ENCODE data around the gene COL6A2. TPM values are rescaled to one million over a fixed set of nuclear protein-coding genes. Genes with fewer than 3 reads are reported as not detected.

The COL6A2 gene
- total RNA-seq, 1 experiment from 2014 or later, result 111 TPM

DNA sequence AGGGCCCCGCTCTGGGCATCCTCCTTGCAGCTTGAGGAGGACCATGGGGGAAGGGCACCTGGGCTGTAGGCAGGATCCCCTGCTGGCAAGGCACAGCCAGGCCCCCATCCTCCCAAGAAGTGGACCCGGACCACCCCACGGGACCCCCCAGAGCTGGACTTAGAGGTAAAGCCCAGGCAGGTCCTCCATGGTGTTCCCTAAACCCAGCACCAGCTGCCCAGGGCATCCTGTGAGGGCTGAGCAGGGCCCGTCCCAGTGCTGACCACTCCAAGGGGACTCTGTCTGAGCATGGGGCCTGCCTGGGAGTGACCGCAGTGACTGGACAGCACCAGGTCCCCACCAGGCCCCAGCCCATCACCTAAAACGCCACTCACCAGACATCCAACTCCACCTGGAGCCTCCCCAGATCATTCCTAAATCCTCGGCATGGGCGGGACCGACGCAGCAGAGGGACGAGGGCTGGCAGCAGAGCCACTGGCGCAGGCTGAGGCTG is 21.3 kb downstream of the COL6A2 start:
- Mint-ChIP-seq H3K4me1 (no peaks in the 10 kb centered on the region), H3K9me3 (peaks cover 6% of the 10 kb centered on the region; the same call in 1 of the 2 replicates), H3K4me3 (no peak overlapping the region), H3K36me3 (peaks cover 20% of the 10 kb centered on the region), H3K27ac (no peak overlapping the region), H3K27me3 (ENCODE audit: low read depth) (no peaks in the 10 kb centered on the region)
- TF ChIP-seq, protein P1, sequence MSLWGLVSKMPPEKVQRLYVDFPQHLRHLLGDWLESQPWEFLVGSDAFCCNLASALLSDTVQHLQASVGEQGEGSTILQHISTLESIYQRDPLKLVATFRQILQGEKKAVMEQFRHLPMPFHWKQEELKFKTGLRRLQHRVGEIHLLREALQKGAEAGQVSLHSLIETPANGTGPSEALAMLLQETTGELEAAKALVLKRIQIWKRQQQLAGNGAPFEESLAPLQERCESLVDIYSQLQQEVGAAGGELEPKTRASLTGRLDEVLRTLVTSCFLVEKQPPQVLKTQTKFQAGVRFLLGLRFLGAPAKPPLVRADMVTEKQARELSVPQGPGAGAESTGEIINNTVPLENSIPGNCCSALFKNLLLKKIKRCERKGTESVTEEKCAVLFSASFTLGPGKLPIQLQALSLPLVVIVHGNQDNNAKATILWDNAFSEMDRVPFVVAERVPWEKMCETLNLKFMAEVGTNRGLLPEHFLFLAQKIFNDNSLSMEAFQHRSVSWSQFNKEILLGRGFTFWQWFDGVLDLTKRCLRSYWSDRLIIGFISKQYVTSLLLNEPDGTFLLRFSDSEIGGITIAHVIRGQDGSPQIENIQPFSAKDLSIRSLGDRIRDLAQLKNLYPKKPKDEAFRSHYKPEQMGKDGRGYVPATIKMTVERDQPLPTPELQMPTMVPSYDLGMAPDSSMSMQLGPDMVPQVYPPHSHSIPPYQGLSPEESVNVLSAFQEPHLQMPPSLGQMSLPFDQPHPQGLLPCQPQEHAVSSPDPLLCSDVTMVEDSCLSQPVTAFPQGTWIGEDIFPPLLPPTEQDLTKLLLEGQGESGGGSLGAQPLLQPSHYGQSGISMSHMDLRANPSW (CRISPR knock-in tag; conservative IDR thresholded peaks at IDR 0.05; ENCODE audit: low read depth), result no peak
- TF ChIP-seq ZNF671 (CRISPR knock-in tag; IDR thresholded peaks at IDR 0.05) (no peak), SMAD4 (CRISPR knock-in tag; IDR thresholded peaks at IDR 0.05) (no peak), CREB1 (CRISPR knock-in tag; IDR thresholded peaks at IDR 0.05) (no peak), OVOL2 (CRISPR knock-in tag; IDR thresholded peaks at IDR 0.05; ENCODE audit: borderline replicate concordance) (no peak), ZNF396 (CRISPR knock-in tag; IDR thresholded peaks at IDR 0.05; ENCODE audit: borderline replicate concordance) (no peak), ELF4 (CRISPR knock-in tag; IDR thresholded peaks at IDR 0.05; ENCODE audit: low read depth) (no peak), GRHL2 (CRISPR knock-in tag; IDR thresholded peaks at IDR 0.05; ENCODE audit: insufficient replicate concordance, severe bottlenecking) (no peak), ZNF232 (CRISPR knock-in tag; IDR thresholded peaks at IDR 0.05) (no peak), TP53 (CRISPR knock-in tag; IDR thresholded peaks at IDR 0.05) (no peak), CREM (CRISPR knock-in tag; IDR thresholded peaks at IDR 0.05) (no peak), EMX1 (CRISPR knock-in tag; IDR thresholded peaks at IDR 0.05) (no peak), ZBTB21 (CRISPR knock-in tag; IDR thresholded peaks at IDR 0.05; ENCODE audit: borderline replicate concordance) (no peak), JUN (CRISPR knock-in tag; IDR thresholded peaks at IDR 0.05) (no peak)
- TF ChIP-seq, protein P2, sequence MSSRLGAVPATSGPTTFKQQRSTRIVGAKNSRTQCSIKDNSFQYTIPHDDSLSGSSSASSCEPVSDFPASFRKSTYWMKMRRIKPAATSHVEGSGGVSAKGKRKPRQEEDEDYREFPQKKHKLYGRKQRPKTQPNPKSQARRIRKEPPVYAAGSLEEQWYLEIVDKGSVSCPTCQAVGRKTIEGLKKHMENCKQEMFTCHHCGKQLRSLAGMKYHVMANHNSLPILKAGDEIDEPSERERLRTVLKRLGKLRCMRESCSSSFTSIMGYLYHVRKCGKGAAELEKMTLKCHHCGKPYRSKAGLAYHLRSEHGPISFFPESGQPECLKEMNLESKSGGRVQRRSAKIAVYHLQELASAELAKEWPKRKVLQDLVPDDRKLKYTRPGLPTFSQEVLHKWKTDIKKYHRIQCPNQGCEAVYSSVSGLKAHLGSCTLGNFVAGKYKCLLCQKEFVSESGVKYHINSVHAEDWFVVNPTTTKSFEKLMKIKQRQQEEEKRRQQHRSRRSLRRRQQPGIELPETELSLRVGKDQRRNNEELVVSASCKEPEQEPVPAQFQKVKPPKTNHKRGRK (CRISPR knock-in tag; IDR thresholded peaks at IDR 0.05; ENCODE audit: borderline replicate concordance), result no peak
- TF ChIP-seq, protein P3, sequence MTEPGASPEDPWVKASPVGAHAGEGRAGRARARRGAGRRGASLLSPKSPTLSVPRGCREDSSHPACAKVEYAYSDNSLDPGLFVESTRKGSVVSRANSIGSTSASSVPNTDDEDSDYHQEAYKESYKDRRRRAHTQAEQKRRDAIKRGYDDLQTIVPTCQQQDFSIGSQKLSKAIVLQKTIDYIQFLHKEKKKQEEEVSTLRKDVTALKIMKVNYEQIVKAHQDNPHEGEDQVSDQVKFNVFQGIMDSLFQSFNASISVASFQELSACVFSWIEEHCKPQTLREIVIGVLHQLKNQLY (CRISPR knock-in tag; IDR thresholded peaks at IDR 0.05), result no peak
- TF ChIP-seq, protein P4, sequence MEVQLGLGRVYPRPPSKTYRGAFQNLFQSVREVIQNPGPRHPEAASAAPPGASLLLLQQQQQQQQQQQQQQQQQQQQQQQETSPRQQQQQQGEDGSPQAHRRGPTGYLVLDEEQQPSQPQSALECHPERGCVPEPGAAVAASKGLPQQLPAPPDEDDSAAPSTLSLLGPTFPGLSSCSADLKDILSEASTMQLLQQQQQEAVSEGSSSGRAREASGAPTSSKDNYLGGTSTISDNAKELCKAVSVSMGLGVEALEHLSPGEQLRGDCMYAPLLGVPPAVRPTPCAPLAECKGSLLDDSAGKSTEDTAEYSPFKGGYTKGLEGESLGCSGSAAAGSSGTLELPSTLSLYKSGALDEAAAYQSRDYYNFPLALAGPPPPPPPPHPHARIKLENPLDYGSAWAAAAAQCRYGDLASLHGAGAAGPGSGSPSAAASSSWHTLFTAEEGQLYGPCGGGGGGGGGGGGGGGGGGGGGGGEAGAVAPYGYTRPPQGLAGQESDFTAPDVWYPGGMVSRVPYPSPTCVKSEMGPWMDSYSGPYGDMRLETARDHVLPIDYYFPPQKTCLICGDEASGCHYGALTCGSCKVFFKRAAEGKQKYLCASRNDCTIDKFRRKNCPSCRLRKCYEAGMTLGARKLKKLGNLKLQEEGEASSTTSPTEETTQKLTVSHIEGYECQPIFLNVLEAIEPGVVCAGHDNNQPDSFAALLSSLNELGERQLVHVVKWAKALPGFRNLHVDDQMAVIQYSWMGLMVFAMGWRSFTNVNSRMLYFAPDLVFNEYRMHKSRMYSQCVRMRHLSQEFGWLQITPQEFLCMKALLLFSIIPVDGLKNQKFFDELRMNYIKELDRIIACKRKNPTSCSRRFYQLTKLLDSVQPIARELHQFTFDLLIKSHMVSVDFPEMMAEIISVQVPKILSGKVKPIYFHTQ (CRISPR knock-in tag; IDR thresholded peaks at IDR 0.05), result no peak
- TF ChIP-seq, protein P5, sequence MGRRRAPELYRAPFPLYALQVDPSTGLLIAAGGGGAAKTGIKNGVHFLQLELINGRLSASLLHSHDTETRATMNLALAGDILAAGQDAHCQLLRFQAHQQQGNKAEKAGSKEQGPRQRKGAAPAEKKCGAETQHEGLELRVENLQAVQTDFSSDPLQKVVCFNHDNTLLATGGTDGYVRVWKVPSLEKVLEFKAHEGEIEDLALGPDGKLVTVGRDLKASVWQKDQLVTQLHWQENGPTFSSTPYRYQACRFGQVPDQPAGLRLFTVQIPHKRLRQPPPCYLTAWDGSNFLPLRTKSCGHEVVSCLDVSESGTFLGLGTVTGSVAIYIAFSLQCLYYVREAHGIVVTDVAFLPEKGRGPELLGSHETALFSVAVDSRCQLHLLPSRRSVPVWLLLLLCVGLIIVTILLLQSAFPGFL (CRISPR knock-in tag; IDR thresholded peaks at IDR 0.05; ENCODE audit: borderline replicate concordance), result no peak
- no peak for ATAC-seq
- peak; percentile 5 for DNase-seq (ENCODE audit: low spot score)
- CTCF ChIA-PET, result interaction anchor here (1.0 kb wide), 1 partner anchor 24 kb away, joined by 3 read pairs; no protein-coding TSS in a partner anchor
- POLR2A ChIA-PET, result no interaction called here
